Progenitor cell of endocrine pancreas (in vitro differentiated cells): ENCODE results near the gene TPI1. TPM values are rescaled to one million over a fixed set of nuclear protein-coding genes. Genes with fewer than 3 reads are reported as not detected.
A peak's percentile ranks its signal among the peaks of the same experiment; 100 is the strongest.

Experiments used
- DNase-seq: peaks from one replicate; pipeline ENCODE4 v3.0.0; 2021; ENCODE audit warnings: low spot score; ENCODE audit not compliant: unreplicated experiment
- H3K27ac Mint-ChIP-seq: 2 replicates; pipeline ENCODE4 v1.8.0; 2021; ENCODE audit warnings: mild to moderate bottlenecking, moderate library complexity, mixed read lengths
- H3K27me3 Mint-ChIP-seq: 2 replicates; pipeline ENCODE4 v1.8.0; 2021; ENCODE audit warnings: mixed read lengths
- H3K36me3 Mint-ChIP-seq: 2 replicates; pipeline ENCODE4 v1.8.0; 2022; ENCODE audit warnings: mixed read lengths; ENCODE audit not compliant: insufficient read depth
- H3K4me1 Mint-ChIP-seq: 2 replicates; pipeline ENCODE4 v1.8.0; 2021; ENCODE audit warnings: low read depth, mixed read lengths
- H3K4me3 Mint-ChIP-seq: 2 replicates; pipeline ENCODE4 v1.8.0; 2021; ENCODE audit warnings: low read depth, mild to moderate bottlenecking, moderate library complexity, mixed read lengths
- H3K9me3 Mint-ChIP-seq: 2 replicates; pipeline ENCODE4 v1.8.0; 2021; ENCODE audit warnings: low read depth, mixed read lengths
- CTCF ChIP-seq: fragments of 200-600 bp; sonication (generic); IDR thresholded peaks from one replicate; pipeline ENCODE4 v1.5.0; 2021; ENCODE audit warnings: antibody characterized with exemption, mild to moderate bottlenecking; ENCODE audit not compliant: unreplicated experiment
- total RNA-seq: library from RNA; stranded (reverse); gene quantifications from 2 replicates; pipeline ENCODE4 v1.2.1, GENCODE V29; 2021

The TPI1 gene
- total RNA-seq, 1 donor from 2014 or later, result 498 TPM

GRCh38 chr12:6830999-6831398, 36.3 kb upstream of the TPI1 start:
- H3K36me3 Mint-ChIP-seq, result peaks cover 8% of the 10 kb centered on the region
- no peak overlapping the region for H3K27ac Mint-ChIP-seq

GRCh38 chr12:6831450-6831995, 35.8 kb upstream of the TPI1 start:
- Mint-ChIP-seq H3K27ac (no peak overlapping the region), H3K9me3 (no peaks in the 10 kb centered on the region), H3K4me1 (peaks cover 8% of the 10 kb centered on the region), H3K27me3 (peaks cover 9% of the 10 kb centered on the region), H3K4me3 (no peak overlapping the region), H3K36me3 (peaks cover 8% of the 10 kb centered on the region)
- no peak for DNase-seq
- TF ChIP-seq CTCF, result no peak

More at GRCh38 chr12:6830999-6831398, 36.3 kb upstream of the TPI1 start:
- no peak for TF ChIP-seq CTCF
- DNase-seq, result no peak
- peak overlapping the region; percentile 33 for H3K4me3 Mint-ChIP-seq
- H3K9me3 Mint-ChIP-seq, result no peaks in the 10 kb centered on the region
- H3K27me3 Mint-ChIP-seq, result peaks cover 14% of the 10 kb centered on the region
- peaks cover 8% of the 10 kb centered on the region for H3K4me1 Mint-ChIP-seq

- no peak for TF ChIP-seq CTCF
- peaks cover 8% of the 10 kb centered on the region for H3K27me3 Mint-ChIP-seq
- no peak overlapping the region for H3K4me3 Mint-ChIP-seq
- H3K27ac Mint-ChIP-seq, result no peak overlapping the region
- H3K9me3 Mint-ChIP-seq, result no peaks in the 10 kb centered on the region
- H3K36me3 Mint-ChIP-seq, result peaks cover 8% of the 10 kb centered on the region
- H3K4me1 Mint-ChIP-seq, result peaks cover 8% of the 10 kb centered on the region
- no peak for DNase-seq
These were observed 35.2 kb upstream of the TPI1 start for GRCh38 chr12:6832125-6832524.

GRCh38 chr12:6833189-6833890, 34.0 kb upstream of the TPI1 start:
- Mint-ChIP-seq H3K9me3 (no peaks in the 10 kb centered on the region), H3K27me3 (no peaks in the 10 kb centered on the region), H3K4me1 (peaks cover 2% of the 10 kb centered on the region), H3K27ac (no peak overlapping the region), H3K36me3 (peaks cover 10% of the 10 kb centered on the region), H3K4me3 (no peak overlapping the region)
- no peak for DNase-seq
- TF ChIP-seq CTCF, result no peak

- H3K4me1 Mint-ChIP-seq, result peaks cover 2% of the 10 kb centered on the region
These were observed 33.1 kb upstream of the TPI1 start for GRCh38 chr12:6834254-6834653.

More at GRCh38 chr12:6834254-6834653, 33.1 kb upstream of the TPI1 start:
- Mint-ChIP-seq H3K27me3 (no peaks in the 10 kb centered on the region), H3K27ac (no peak overlapping the region), H3K4me3 (no peak overlapping the region), H3K9me3 (no peaks in the 10 kb centered on the region), H3K36me3 (peaks cover 14% of the 10 kb centered on the region)
- no peak for TF ChIP-seq CTCF
- DNase-seq, result no peak
